SH-SY5Y (cell line): ENCODE data around the gene TTC28.

Source experiments
- GATA2 ChIP-seq: IDR thresholded peaks from 2 replicates; pipeline ENCODE4 v1.6.1; 2011; ENCODE audit warnings: mild to moderate bottlenecking, low read depth, low read length
- GATA3 ChIP-seq: IDR thresholded peaks from 2 replicates; pipeline ENCODE4 v1.6.1; 2011; ENCODE audit warnings: low read depth, mild to moderate bottlenecking, low read length, moderate library complexity

- TF ChIP-seq GATA3 = no peak
- no peak for TF ChIP-seq GATA2
Observed at GRCh38 chr22:28019360-28019759, 660.3 kb downstream of the TTC28 start.
